HG02852 (cell line): ENCODE data around the gene IFFO2.

ENCODE experiments used
- ATAC-seq: cut with Tn5 transposase; IDR thresholded peaks from one replicate; pipeline ENCODE4 v1.9.1; 2021; ENCODE audit warnings: mild to moderate bottlenecking, moderate library complexity; ENCODE audit not compliant: unreplicated experiment

The IFFO2 gene

DNA sequence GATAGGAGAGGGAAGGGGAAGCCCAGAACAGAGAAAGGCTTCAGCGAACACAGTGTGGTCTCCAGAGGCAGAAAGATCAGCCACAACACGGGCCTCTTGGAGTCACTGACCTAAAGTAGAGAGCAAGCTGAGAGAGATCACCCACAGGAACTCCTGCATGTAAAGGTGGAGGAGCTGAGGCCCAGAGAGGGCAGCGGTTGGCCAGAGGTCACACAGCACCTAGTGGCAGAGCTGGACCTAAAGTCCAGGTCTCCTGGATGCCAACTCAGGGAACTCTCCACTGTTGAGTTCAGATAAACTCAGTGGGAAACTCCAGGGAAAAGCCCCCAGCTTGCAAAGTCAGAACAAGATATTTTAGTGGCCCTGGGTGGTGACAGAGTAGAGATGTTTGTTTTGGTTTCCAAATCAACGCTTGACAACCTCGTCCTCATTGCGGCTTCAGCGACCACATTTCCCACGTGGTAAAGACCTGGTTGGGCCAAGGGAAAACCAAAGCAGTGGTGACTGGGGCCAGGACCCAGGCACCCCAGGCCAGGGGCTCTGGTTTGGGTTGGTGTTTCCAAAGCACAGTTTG, 4.6 kb downstream of the IFFO2 start:
- ATAC-seq, result peak; percentile 37

GRCh38 chr1:18951416-18951815, 5.1 kb downstream of the IFFO2 start:
- ATAC-seq, result no peak

DNA sequence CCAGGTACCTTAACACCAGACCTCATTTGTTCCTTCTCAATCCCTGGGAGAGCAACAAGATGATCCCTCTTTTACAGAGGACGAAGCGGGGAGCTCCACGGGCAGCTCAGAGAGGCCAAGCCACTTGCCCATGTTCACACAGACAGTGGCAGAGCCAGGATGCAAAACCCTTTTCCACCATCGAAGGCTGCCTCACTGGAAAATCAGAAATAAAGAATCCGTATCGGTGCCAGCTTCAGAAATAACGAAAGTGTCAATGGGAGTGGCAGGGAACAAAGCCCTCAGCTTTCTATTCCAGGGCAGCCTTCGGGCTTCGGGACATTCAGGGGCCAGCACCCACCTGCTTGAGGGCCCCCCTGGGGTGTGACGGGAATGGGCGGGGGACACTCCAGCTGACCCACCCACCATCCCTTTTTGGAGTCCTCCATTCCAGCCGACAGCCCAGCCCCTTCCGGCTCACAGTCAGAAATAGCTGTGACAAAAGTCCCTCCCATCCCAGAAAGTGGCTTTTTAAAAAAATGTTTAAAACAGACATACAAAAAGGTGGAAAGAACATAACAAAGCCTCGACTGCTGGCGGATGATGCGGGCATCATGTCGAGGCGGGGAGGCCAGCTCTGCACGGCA, 6.0 kb downstream of the IFFO2 start:
- no peak for ATAC-seq

DNA sequence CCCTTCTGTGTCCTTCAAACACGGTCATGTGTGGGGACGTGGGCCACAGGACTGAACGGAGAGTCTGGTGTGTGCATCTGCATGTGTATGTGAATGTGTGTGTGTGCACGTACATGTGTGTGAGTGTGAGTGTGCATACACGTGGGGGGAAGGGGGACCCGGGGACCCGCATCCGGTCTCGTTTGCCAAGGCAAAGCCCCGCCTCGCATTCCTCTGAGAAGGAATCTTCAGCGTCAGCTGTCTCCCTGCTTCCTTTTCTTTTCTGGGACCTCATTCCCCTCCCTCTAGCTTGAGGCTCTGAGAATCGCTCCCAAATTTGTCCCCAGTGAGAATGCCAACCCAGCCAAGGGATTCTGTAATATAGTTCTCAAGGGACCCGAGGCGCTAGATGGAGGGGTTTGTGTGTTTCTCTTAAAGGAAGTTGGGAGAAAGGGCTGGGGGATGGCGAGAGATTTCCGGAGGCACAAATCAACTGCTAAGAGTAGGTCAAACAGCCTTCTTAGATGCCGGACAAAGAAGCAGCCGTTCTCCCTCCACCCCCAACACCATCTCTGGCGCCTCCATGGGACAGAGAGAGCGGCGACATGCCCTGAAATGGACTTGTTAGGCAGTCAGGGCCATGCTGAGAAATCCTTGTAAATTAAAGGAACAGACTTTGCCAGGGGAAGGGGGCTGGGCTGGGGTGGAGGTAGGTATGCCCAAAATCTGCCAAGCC, 6.6 kb downstream of the IFFO2 start:
- ATAC-seq, result no peak

GRCh38 chr1:18948913-18949685, 7.4 kb downstream of the IFFO2 start:
- ATAC-seq, result no peak

GRCh38 chr1:18948048-18948912, 8.2 kb downstream of the IFFO2 start:
- no peak for ATAC-seq

DNA sequence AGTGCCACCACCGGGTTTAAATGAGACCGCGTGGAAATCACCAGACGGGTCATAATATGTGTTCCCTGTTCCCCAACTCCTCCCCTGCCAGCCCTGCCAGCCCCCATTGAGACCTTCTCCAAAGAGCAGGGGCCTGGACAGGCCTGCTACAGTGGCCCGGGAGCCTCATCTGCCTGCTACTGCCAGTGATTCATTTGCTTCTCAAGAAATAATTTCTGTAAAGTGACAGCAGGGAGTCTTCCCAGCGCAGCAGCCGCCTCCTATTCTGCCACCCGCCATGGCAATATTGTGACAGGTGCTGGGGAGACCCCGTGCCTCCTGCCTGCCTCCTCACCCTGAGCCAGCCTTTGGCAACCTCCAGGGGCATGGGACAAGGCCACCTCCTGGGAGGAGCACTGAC, 8.9 kb downstream of the IFFO2 start:
- no peak for ATAC-seq

DNA sequence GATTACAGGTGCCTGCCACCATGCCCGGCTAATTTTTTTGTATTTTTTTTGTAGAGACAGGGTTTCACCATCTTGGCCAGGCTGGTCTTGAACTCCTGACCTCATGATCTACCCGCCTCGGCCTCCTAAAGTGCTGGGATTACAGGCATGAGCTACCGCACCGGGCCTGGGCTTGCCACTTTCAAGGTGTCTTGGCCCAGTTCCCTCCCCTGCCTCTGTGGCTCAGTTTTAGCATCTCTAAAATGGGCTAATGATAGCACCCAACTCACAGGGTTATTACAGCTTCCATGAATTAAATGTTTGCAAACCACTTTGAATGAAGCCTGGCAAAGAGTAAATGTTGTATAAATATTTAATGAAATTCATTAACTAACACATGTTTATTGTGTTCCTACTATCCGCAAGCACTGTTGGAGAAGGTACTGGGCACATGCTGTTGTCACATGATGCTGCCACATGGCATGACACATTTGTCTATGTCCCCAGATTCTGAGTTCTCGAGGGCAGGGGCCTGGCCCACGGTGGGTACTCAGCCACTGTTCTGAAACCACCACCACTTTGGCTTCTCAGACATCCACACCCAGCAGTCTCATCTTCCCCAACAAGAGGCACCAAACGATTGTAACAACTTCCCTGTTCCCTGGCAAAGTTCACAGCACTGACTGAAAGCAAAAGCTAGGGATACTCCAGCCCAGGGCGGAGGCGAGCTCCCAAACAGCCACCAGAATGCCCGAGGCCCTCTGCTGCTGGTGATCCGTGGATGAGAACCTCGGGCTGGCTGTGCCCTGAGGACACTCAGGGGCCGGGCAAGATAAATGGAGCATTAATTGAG, 9.7 kb downstream of the IFFO2 start:
- ATAC-seq, result no peak

DNA sequence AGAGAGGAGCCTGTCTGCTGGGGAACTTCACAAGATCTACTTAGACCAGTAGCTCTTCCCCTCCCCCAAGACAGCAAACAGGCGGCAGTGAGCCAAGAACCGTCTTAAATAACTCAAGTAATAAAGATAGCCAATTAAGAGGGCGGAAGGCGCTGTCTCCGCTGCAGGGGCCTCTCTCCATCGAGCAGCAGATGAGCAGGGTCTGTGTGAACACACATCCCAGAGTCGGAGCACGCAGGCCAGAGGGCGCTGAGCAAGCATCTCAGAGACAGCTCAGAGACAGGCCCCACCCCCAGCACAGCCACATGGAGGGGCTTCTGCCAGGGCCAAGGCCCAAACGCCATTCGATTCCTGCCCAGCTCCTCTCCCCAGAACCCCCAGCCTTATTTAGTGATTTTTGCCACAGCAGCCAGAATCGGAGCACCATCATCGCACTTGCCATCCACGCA, 11.1 kb downstream of the IFFO2 start:
- no peak for ATAC-seq

GRCh38 chr1:18944810-18945209, 11.7 kb downstream of the IFFO2 start:
- no peak for ATAC-seq

- ATAC-seq, result no peak
These were observed 12.4 kb downstream of the IFFO2 start for GRCh38 chr1:18943914-18944572.

DNA sequence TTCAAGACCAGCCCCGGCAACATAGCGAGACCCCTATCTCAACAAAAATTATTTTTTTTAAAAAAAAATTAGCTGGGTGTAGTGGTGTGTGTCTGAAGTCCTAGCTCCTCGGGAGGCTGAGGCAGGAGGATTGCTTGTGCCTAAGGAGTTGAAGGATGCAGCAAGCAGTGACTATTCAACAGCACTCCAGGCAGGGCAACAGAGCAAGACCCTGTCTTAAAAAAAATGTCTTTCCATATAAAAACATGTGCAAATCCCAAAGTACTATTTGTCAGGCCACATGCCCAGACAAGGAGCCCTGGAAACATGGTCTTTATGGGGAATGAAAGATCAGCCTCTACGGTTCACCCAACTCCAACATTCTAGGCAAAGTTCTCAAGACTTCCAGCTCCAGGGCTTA, 13.3 kb downstream of the IFFO2 start:
- ATAC-seq, result no peak

GRCh38 chr1:18942340-18942739, 14.1 kb downstream of the IFFO2 start:
- no peak for ATAC-seq

DNA sequence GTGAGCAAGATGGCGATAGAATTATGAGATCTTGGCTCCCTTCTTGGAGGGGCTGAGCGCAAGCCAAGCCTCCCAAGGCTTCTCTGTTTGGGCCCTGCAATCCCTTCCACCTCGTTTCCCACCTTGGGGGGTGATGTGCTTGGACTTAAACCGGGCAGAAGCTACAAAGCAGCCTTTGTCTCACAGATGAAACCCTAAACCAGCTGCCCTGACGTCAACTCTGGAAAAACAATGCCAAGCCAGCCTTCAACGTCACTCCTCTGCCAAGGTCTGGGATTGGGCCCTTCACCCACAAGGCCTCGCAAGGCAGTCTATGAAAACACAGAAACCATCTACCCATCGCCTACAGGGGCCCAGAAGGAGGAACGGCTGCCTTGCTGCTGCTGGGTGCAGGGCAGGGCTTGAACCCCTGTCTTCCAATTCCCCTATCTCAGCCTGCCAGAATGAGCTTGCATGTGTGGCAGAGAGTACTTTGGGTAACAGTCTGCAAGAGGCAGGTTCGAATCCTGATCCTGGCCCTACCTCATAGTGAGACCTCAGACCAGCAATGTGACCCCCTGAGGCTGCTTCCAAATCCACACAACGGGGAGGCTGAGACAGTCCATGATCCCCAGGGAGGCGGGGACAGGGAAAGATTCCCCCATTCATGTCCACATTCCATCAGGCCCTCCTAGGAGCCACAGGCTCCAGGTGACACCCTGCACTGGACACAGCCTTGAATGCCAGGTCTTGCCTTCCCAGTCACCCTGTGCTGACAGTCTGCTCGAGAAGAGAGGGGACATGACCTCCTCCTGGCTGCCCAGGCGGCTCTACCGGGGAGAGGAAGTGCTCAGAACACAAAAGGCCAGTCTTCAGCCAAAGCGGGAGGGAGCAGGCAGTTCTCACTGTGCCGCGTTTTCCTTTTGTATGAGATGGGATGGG, 15.0 kb downstream of the IFFO2 start:
- ATAC-seq, result no peak

GRCh38 chr1:18940303-18941020, 16.0 kb downstream of the IFFO2 start:
- ATAC-seq, result no peak

- no peak for ATAC-seq
These were observed 16.8 kb downstream of the IFFO2 start for GRCh38 chr1:18939398-18940302.

- no peak for ATAC-seq
These were observed 17.8 kb downstream of the IFFO2 start for GRCh38 chr1:18938707-18939070.
